GM12878 (cell line): ENCODE data around the gene TMEM131L. TPM values are rescaled to one million over a fixed set of nuclear protein-coding genes. Genes with fewer than 3 reads are reported as not detected.

Source experiments
- ATAC-seq: fragments of 200-7000 bp; cut with Tn5 transposase; 3 replicates; pipeline ENCODE4 v1.9.1; 2020; ENCODE audit warnings: mild to moderate bottlenecking, moderate library complexity
- BruUV-seq: library from RNA; stranded (reverse); fragments of 400-500 nt; replicated peaks from 2 replicates; lab custom pipeline; 2021; lab: Mats Ljungman, UMichigan
- CTCF ChIA-PET: fragments of 300-600 bp; sonication (Branson Sonifier 250); formaldehyde crosslinking; extraction: SDS; loops from one replicate; lab custom pipeline; 2021; ENCODE audit warnings: inconsistent platforms; lab: Yijun Ruan, JAX
- POLR2A ChIA-PET: fragments of 350-600 bp; formaldehyde crosslinking; extraction: SDS; loops from one replicate; lab custom pipeline; 2021; ENCODE audit warnings: inconsistent platforms; lab: Charles Lee
- RAD21 ChIA-PET: fragments of 300-600 bp; sonication (Branson Sonifier 250); formaldehyde crosslinking; loops from one replicate; lab custom pipeline; 2023; ENCODE audit warnings: antibody characterized with exemption; ENCODE audit not compliant: unreplicated experiment; lab: Charles Lee
- SMC1A ChIA-PET: fragments of 300-600 bp; sonication (Branson Sonifier 250); formaldehyde crosslinking; loops from one replicate; lab custom pipeline; 2023; ENCODE audit not compliant: unreplicated experiment, uncharacterized antibody; lab: Charles Lee
- DNase-seq: peaks from one replicate; pipeline ENCODE4 v3.0.0-alpha.2; 2011; ENCODE audit warnings: low read depth, low spot score
- FAIRE-seq: peaks from 3 replicates; lab custom pipeline; 2011; peaks lifted over from hg19 to GRCh38; lab: Jason Lieb, UNC
- H2AFZ ChIP-seq: 2 replicates; pipeline ENCODE4 v1.6.0; 2011; ENCODE audit warnings: low read depth, low read length, control low read depth; ENCODE audit not compliant: control insufficient read depth
- H3K27ac ChIP-seq: 2 replicates; pipeline ENCODE4 v1.5.1; 2011; ENCODE audit warnings: control low read depth; ENCODE audit not compliant: control insufficient read depth, insufficient read depth
- H3K27me3 ChIP-seq, 2 experiments: replicated peaks in 1 of 2; 2 replicates each; pipeline versions ENCODE4 v1.6.0 to v1.6.1; 2011; ENCODE audit warnings: low read length in 1 of 2; ENCODE audit not compliant: control insufficient read depth in 2 of 2, insufficient read depth in 2 of 2
- H3K36me3 ChIP-seq, 2 experiments: 2 replicates each; pipeline ENCODE4 v1.5.1; 2011; ENCODE audit warnings: low read length in 1 of 2; ENCODE audit not compliant: control insufficient read depth in 2 of 2, insufficient read depth in 2 of 2
- H3K4me1 ChIP-seq: 2 replicates; pipeline ENCODE4 v1.6.1; 2011; ENCODE audit warnings: mild to moderate bottlenecking, low read length, moderate library complexity, mixed read lengths; ENCODE audit not compliant: control insufficient read depth, insufficient read depth
- H3K4me2 ChIP-seq: 2 replicates; pipeline ENCODE4 v1.6.0; 2011; ENCODE audit warnings: control low read depth; ENCODE audit not compliant: control insufficient read depth, insufficient read depth
- H3K4me3 ChIP-seq: fragments of 200-600 bp; sonication (generic); 2 replicates; pipeline ENCODE4 v1.5.1; 2016
- H3K79me2 ChIP-seq: 2 replicates; pipeline ENCODE4 v1.6.0; 2011; ENCODE audit warnings: low read length; ENCODE audit not compliant: control insufficient read depth, insufficient read depth
- H3K9ac ChIP-seq: 2 replicates; pipeline ENCODE4 v1.8.0; 2011; ENCODE audit warnings: low read length, control low read depth, mixed read lengths; ENCODE audit not compliant: control insufficient read depth, insufficient read depth
- H3K9me3 ChIP-seq: replicated peaks from 3 replicates; pipeline ENCODE4 v1.5.1; 2011; ENCODE audit warnings: mild to moderate bottlenecking, low read length; ENCODE audit not compliant: control insufficient read depth, insufficient read depth
- H4K20me1 ChIP-seq: 2 replicates; pipeline ENCODE4 v1.6.0; 2011; ENCODE audit not compliant: control insufficient read depth, insufficient read depth
- BACH1 ChIP-seq: fragments of 450-650 bp; IDR thresholded peaks from 2 replicates; pipeline ENCODE4 v1.6.1; 2017; ENCODE audit warnings: mild to moderate bottlenecking, borderline replicate concordance
- CHD2 ChIP-seq: IDR thresholded peaks from 2 replicates; pipeline ENCODE4 v1.6.1; 2011; ENCODE audit warnings: low read depth, low read length, improper control_type of control experiment, borderline replicate concordance
- DPF2 ChIP-seq: fragments of 450-650 bp; IDR thresholded peaks from 2 replicates; pipeline ENCODE4 v1.6.1; 2017; ENCODE audit warnings: mild to moderate bottlenecking
- EP300 ChIP-seq, 2 experiments: fragments of 150-350 bp in 1 of 2; IDR thresholded peaks; 2 replicates each; pipeline ENCODE4 v1.6.1; 2011 to 2012; ENCODE audit warnings: low read depth in 2 of 2, low read length in 2 of 2, borderline replicate concordance in 1 of 2, improper control_type of control experiment in 1 of 2, inconsistent platforms in 1 of 2; ENCODE audit not compliant: control insufficient read depth in 1 of 2
- FOXK2 ChIP-seq: fragments of 450-650 bp; IDR thresholded peaks from 2 replicates; pipeline ENCODE4 v1.6.1; 2017; ENCODE audit warnings: mild to moderate bottlenecking, moderate library complexity
- MTA2 ChIP-seq: fragments of 450-650 bp; IDR thresholded peaks from 2 replicates; pipeline ENCODE4 v1.6.1; 2016; ENCODE audit warnings: low read depth, mild to moderate bottlenecking, moderate library complexity
- NR2F1 ChIP-seq: fragments of 450-650 bp; conservative IDR thresholded peaks from 2 replicates; pipeline ENCODE4 v1.6.1; 2017; ENCODE audit warnings: mild to moderate bottlenecking
- NRF1 ChIP-seq: conservative IDR thresholded peaks from 2 replicates; pipeline ENCODE4 v1.6.1; 2011; ENCODE audit warnings: mild to moderate bottlenecking, low read depth, low read length, improper control_type of control experiment
- RAD51 ChIP-seq: fragments of 450-650 bp; IDR thresholded peaks from 2 replicates; pipeline ENCODE4 v1.6.1; 2016; ENCODE audit warnings: moderate library complexity, mild to moderate bottlenecking, inconsistent platforms
- SMAD5 ChIP-seq: IDR thresholded peaks from 2 replicates; pipeline ENCODE4 v1.6.1; 2016; ENCODE audit warnings: antibody characterized with exemption, low read depth
- SPI1 ChIP-seq: IDR thresholded peaks from 2 replicates; pipeline ENCODE4 v1.6.1; 2011; ENCODE audit warnings: low read depth, mild to moderate bottlenecking, low read length, moderate library complexity, borderline replicate concordance; ENCODE audit not compliant: insufficient read depth
- SUPT20H ChIP-seq: IDR thresholded peaks from 2 replicates; pipeline ENCODE4 v1.6.1; 2011; ENCODE audit warnings: low read depth, mild to moderate bottlenecking, low read length, moderate library complexity, borderline replicate concordance; ENCODE audit not compliant: control insufficient read depth
- TARDBP ChIP-seq: IDR thresholded peaks from 2 replicates; pipeline ENCODE4 v1.6.1; 2016; ENCODE audit warnings: borderline replicate concordance
- ZBED1 ChIP-seq: IDR thresholded peaks from 2 replicates; pipeline ENCODE4 v1.6.1; 2016; ENCODE audit warnings: borderline replicate concordance
- WGBS: methylation state at CpG from one replicate; pipeline ENCODE4 v1.1.6; 2016; ENCODE audit warnings: low lambda C conversion rate; ENCODE audit not compliant: insufficient replicate concordance, insufficient coverage; ENCODE audit errors: missing lambda C conversion rate; 5-methylcytosine and 5-hydroxymethylcytosine counted together
- in situ Hi-C: fragments of 300-500 bp; cut with MboI; formaldehyde crosslinking; loops from 9 replicates; pipeline ENCODE4 v1.14.3; 2018; ENCODE audit warnings: mixed read lengths
- intact Hi-C: fragments of 100-400 bp; cut with micrococcal nuclease; formaldehyde crosslinking; loops from one replicate; pipeline ENCODE4 v1.14.2; 2022; ENCODE audit not compliant: unreplicated experiment
- polyA plus RNA-seq, 11 experiments: library from polyadenylated mRNA; depleted of rRNA in 4 of 11; unstranded in 6 of 11; stranded (reverse) in 5 of 11; fragments of >200 nt; fragmentation: Nextera tagmentation in 4 of 11; fragmentation: Illumina TruSeq in 1 of 11; extraction: Ambion mirVana in 4 of 11; extraction: Trizol in 1 of 11; gene quantifications; 1 replicate in 1 of 11; 2 replicates in 10 of 11; pipeline versions ENCODE4 v1.2.1 to v1.2.3, GENCODE V29; 2011 to 2016; ENCODE audit warnings: inconsistent platforms in 2 of 11, missing spikeins in 2 of 11, low read depth in 1 of 11
- total RNA-seq, 4 experiments: library from RNA; depleted of rRNA in 3 of 4; stranded (reverse); fragments of >200 nt in 3 of 4; fragmentation: Illumina TruSeq in 1 of 4; extraction: Trizol in 1 of 4; gene quantifications; 2 replicates each; pipeline versions ENCODE4 v1.2.1 to v1.2.3, GENCODE V29; 2013 to 2021
- TF ChIP-seq, protein P1 (sequence below): IDR thresholded peaks from 2 replicates; pipeline ENCODE4 v1.6.1; 2012; ENCODE audit warnings: low read depth, low read length, improper control_type of control experiment
- TF ChIP-seq, protein P2 (sequence below): fragments of 450-650 bp; IDR thresholded peaks from 2 replicates; pipeline ENCODE4 v1.6.1; 2018; ENCODE audit warnings: mild to moderate bottlenecking, low read depth, moderate library complexity; ENCODE audit not compliant: partially characterized antibody

TMEM131L gene
- total and polyA plus RNA-seq, 10 of the 15 experiments (the other 5 are each of a cell fraction or from before 2014, with no cell fraction given), result 8.5 to 101 (median 74.4) TPM

DNA sequence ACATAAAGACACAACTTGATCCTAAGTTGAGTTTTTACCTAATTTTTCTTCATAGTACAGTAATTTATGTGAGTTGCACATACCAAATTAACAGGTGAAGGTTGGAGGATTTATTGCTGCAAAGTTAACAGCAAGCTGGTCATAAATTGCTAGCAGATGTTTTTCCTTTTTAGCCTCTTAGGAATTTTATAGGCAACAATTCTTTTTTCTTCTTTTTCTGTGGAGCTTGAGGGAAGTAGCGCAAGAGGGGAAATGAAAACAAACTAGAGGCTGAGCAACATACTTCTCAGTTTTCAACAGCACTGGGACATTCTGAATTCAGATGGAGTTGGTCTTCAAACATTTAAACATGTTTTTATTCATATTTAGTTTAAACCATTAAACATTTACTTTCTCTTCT is 154.2 kb downstream of the TMEM131L start (continued):
- TF ChIP-seq, protein P1, sequence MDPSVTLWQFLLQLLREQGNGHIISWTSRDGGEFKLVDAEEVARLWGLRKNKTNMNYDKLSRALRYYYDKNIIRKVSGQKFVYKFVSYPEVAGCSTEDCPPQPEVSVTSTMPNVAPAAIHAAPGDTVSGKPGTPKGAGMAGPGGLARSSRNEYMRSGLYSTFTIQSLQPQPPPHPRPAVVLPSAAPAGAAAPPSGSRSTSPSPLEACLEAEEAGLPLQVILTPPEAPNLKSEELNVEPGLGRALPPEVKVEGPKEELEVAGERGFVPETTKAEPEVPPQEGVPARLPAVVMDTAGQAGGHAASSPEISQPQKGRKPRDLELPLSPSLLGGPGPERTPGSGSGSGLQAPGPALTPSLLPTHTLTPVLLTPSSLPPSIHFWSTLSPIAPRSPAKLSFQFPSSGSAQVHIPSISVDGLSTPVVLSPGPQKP, result no peak
- TF ChIP-seq, all 136 proteins: peak for 0

- ChIA-PET SMC1A (interaction anchor here (0.6 to 1.1 kb wide), 2 partner anchors 13 to 189 kb away, joined by 3 to 4 read pairs; no protein-coding TSS in a partner anchor), RAD21 (no interaction called here)
- H3K27ac ChIP-seq, result no peak overlapping the region
- no peak; the same call in 2 of the 3 replicates for ATAC-seq
- no peak overlapping the region for H3K4me3 ChIP-seq
- H3K9me3 ChIP-seq, result no peaks in the 10 kb centered on the region
- no peak overlapping the region for H2AFZ ChIP-seq
- TF ChIP-seq RAD51 (no peak), DPF2 (no peak), FOXK2 (no peak), CHD2 (no peak), MTA2 (no peak), SMAD5 (no peak), NR2F1 (no peak), EP300 (IDR thresholded peaks at IDR 0.05; ENCODE audit: borderline replicate concordance in 1 of 2, control insufficient read depth in 1 of 2, low read depth in 2 of 2, low read length in 2 of 2) (no peak), BACH1 (no peak), SUPT20H (no peak), NRF1 (no peak), SPI1 (no peak), TARDBP (no peak), ZBED1 (no peak)
- TF ChIP-seq, protein P2, sequence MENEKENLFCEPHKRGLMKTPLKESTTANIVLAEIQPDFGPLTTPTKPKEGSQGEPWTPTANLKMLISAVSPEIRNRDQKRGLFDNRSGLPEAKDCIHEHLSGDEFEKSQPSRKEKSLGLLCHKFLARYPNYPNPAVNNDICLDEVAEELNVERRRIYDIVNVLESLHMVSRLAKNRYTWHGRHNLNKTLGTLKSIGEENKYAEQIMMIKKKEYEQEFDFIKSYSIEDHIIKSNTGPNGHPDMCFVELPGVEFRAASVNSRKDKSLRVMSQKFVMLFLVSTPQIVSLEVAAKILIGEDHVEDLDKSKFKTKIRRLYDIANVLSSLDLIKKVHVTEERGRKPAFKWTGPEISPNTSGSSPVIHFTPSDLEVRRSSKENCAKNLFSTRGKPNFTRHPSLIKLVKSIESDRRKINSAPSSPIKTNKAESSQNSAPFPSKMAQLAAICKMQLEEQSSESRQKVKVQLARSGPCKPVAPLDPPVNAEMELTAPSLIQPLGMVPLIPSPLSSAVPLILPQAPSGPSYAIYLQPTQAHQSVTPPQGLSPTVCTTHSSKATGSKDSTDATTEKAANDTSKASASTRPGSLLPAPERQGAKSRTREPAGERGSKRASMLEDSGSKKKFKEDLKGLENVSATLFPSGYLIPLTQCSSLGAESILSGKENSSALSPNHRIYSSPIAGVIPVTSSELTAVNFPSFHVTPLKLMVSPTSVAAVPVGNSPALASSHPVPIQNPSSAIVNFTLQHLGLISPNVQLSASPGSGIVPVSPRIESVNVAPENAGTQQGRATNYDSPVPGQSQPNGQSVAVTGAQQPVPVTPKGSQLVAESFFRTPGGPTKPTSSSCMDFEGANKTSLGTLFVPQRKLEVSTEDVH, result no peak
- TF ChIP-seq, all 136 proteins: peak for 0
- Histone ChIP-seq H4K20me1 (peaks cover 9% of the 10 kb centered on the region; the same call in 1 of the 2 replicates), H3K27me3 (no peaks in the 10 kb centered on the region), H3K4me1 (no peaks in the 10 kb centered on the region), H3K9ac (no peak overlapping the region), H3K4me2 (no peak overlapping the region), H3K79me2 (no peaks in the 10 kb centered on the region), H3K36me3 (peaks cover 35 to 57% of the 10 kb centered on the region in 2 experiments)
- DNase-seq (no peak), FAIRE-seq (no peak)
- intact Hi-C loops (no loop called here), in situ Hi-C loops (no loop called here)
- ChIA-PET POLR2A (interaction anchor here (0.6 kb wide), 1 partner anchor 11 kb away, joined by 3 read pairs; no protein-coding TSS in a partner anchor), CTCF (no interaction called here)
- no TSS peak for BruUV-seq
- WGBS, result 99% methylated on average over 5 of the region's 5 CpGs
Measured at GRCh38 chr4:153622093-153622492, 155.9 kb downstream of the TMEM131L start.
